Loucy (cell line): ENCODE measurements around the gene NANOGP8.

Experiments used
- CTCF ChIP-seq: fragments of 200-600 bp; sonication (generic); conservative IDR thresholded peaks from 2 replicates; pipeline ENCODE4 v1.5.1; 2014; ENCODE audit warnings: mild to moderate bottlenecking, antibody characterized with exemption, low read length
- EZH2phosphoT487 ChIP-seq: fragments of 200-600 bp; IDR thresholded peaks from 2 replicates; pipeline ENCODE4 v1.6.1; 2018; ENCODE audit warnings: antibody characterized with exemption, mild to moderate bottlenecking, moderate library complexity, borderline replicate concordance

DNA sequence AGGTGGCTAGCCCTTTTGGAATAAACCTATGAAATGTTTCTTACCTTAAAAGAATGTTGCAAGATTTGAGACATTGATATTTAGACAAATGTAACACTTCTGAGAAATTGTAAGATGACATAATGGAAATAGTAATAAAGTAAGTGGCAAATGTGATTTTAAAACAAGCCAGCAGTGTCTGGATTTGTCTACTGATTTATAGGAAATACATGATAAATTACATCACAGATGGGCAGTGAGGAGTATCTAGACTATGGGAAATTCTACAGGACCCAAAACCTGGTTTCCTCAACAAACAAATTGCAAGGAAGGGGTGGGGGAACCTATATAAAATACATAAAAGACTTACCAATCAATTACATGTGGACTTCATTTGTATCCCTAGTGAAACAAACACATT, 37.1 kb downstream of the NANOGP8 start:
- TF ChIP-seq CTCF (no peak), EZH2phosphoT487 (no peak)
